H9 (cell line): ENCODE measurements around the gene NFE2L2. TPM values are rescaled to one million over a fixed set of nuclear protein-coding genes. Genes with fewer than 3 reads are reported as not detected.

Experiments used
- DNase-seq: peaks from one replicate; pipeline ENCODE4 v3.0.0-alpha.2; 2017
- H2AFZ ChIP-seq: one replicate; pipeline ENCODE4 v1.6.1; 2013; ENCODE audit warnings: mild to moderate bottlenecking, low read length, control low read depth, moderate library complexity
- H2AK5ac ChIP-seq: 2 replicates; pipeline ENCODE4 v1.6.1; 2013; ENCODE audit warnings: low read length, control low read depth, mixed read lengths; ENCODE audit not compliant: insufficient read length
- H2BK120ac ChIP-seq: one replicate; pipeline ENCODE4 v1.6.1; 2013; ENCODE audit warnings: low read depth, mild to moderate bottlenecking, low read length, control low read depth, inconsistent platforms; ENCODE audit not compliant: poor library complexity, severe bottlenecking
- H2BK12ac ChIP-seq: 2 replicates; pipeline ENCODE4 v1.6.1; 2013; ENCODE audit warnings: low read length, control low read depth, mixed read lengths, low read depth; ENCODE audit not compliant: insufficient read length
- H2BK15ac ChIP-seq: 2 replicates; pipeline ENCODE4 v1.6.1; 2013; ENCODE audit warnings: low read depth, low read length, control low read depth
- H2BK20ac ChIP-seq: one replicate; pipeline ENCODE4 v1.6.1; 2013; ENCODE audit warnings: low read depth, mild to moderate bottlenecking, low read length, control low read depth, inconsistent platforms; ENCODE audit not compliant: poor library complexity, severe bottlenecking
- H2BK5ac ChIP-seq: 2 replicates; pipeline ENCODE4 v1.6.1; 2013; ENCODE audit warnings: low read length, control low read depth, mixed read lengths; ENCODE audit not compliant: insufficient read length
- H3K14ac ChIP-seq: 2 replicates; pipeline ENCODE4 v1.6.1; 2013; ENCODE audit warnings: low read length, control low read depth; ENCODE audit not compliant: insufficient read depth
- H3K18ac ChIP-seq: 2 replicates; pipeline ENCODE4 v1.6.1; 2013; ENCODE audit warnings: low read depth, mild to moderate bottlenecking, mixed read lengths, low read length, control low read depth; ENCODE audit not compliant: insufficient read length
- H3K23ac ChIP-seq: 2 replicates; pipeline ENCODE4 v1.6.1; 2013; ENCODE audit warnings: low read length, control low read depth, mixed read lengths, low read depth; ENCODE audit not compliant: insufficient read length
- H3K23me2 ChIP-seq: 2 replicates; pipeline ENCODE4 v1.6.1; 2013; ENCODE audit warnings: low read depth, mild to moderate bottlenecking, mixed read lengths, low read length, control low read depth; ENCODE audit not compliant: insufficient read length, poor library complexity, severe bottlenecking
- H3K27ac ChIP-seq: 2 replicates; pipeline ENCODE4 v1.5.1; 2013; ENCODE audit warnings: low read length, control low read depth, mixed read lengths, low read depth; ENCODE audit not compliant: insufficient read length
- H3K27me3 ChIP-seq: 2 replicates; pipeline ENCODE4 v1.6.1; 2013; ENCODE audit warnings: low read length, control low read depth, inconsistent platforms; ENCODE audit not compliant: insufficient read depth
- H3K4ac ChIP-seq: 2 replicates; pipeline ENCODE4 v1.6.1; 2013; ENCODE audit warnings: low read depth, mild to moderate bottlenecking, control low read depth, inconsistent platforms, low read length, moderate library complexity
- H3K4me1 ChIP-seq: 2 replicates; pipeline ENCODE4 v1.6.1; 2013; ENCODE audit warnings: low read length, control low read depth, inconsistent platforms; ENCODE audit not compliant: insufficient read depth
- H3K4me2 ChIP-seq: 2 replicates; pipeline ENCODE4 v1.6.1; 2013; ENCODE audit warnings: low read length, control low read depth, mixed read lengths; ENCODE audit not compliant: insufficient read length, insufficient read depth
- H3K56ac ChIP-seq: 2 replicates; pipeline ENCODE4 v1.6.1; 2013; ENCODE audit warnings: low read depth, mild to moderate bottlenecking, mixed read lengths, low read length, control low read depth; ENCODE audit not compliant: insufficient read length
- H3K79me1 ChIP-seq: 2 replicates; pipeline ENCODE4 v1.6.1; 2013; ENCODE audit warnings: low read depth, mild to moderate bottlenecking, moderate library complexity, low read length, control low read depth, inconsistent platforms; ENCODE audit not compliant: insufficient read depth, poor library complexity, severe bottlenecking
- H3K79me2 ChIP-seq: 2 replicates; pipeline ENCODE4 v1.6.1; 2013; ENCODE audit warnings: low read length, control low read depth, inconsistent platforms; ENCODE audit not compliant: insufficient read depth
- H3K9ac ChIP-seq: 2 replicates; pipeline ENCODE4 v1.6.1; 2013; ENCODE audit warnings: low read length, control low read depth, mixed read lengths; ENCODE audit not compliant: insufficient read length; ENCODE audit errors: extremely low read depth
- H3K9me3 ChIP-seq: one replicate; pipeline ENCODE4 v1.6.1; 2013; ENCODE audit warnings: low read depth, low read length, inconsistent platforms; ENCODE audit not compliant: control insufficient read depth
- H3T11ph ChIP-seq: one replicate; pipeline ENCODE4 v1.6.1; 2013; ENCODE audit warnings: mild to moderate bottlenecking, low read length, control low read depth, inconsistent platforms
- H4K20me1 ChIP-seq: one replicate; pipeline ENCODE4 v1.6.1; 2013; ENCODE audit not compliant: control insufficient read depth, insufficient read length, insufficient read depth
- H4K5ac ChIP-seq: 2 replicates; pipeline ENCODE4 v1.6.1; 2013; ENCODE audit warnings: low read depth, mild to moderate bottlenecking, mixed read lengths, low read length, control low read depth; ENCODE audit not compliant: insufficient read length
- H4K8ac ChIP-seq: replicated peaks from 2 replicates; pipeline ENCODE4 v1.6.1; 2013; ENCODE audit warnings: low read length, control low read depth, mixed read lengths, low read depth; ENCODE audit not compliant: insufficient read length
- H4K91ac ChIP-seq: 2 replicates; pipeline ENCODE4 v1.6.1; 2013; ENCODE audit warnings: low read depth, mild to moderate bottlenecking, moderate library complexity, mixed read lengths, low read length, control low read depth; ENCODE audit not compliant: insufficient read length
- H3K27ac Mint-ChIP-seq, 3 experiments: 2 replicates in 2 of 3; 3 replicates in 1 of 3; pipeline ENCODE4 v1.8.0; 2020 to 2021; ENCODE audit warnings: mixed read lengths in 3 of 3, mild to moderate bottlenecking in 1 of 3, moderate library complexity in 1 of 3
- H3K27me3 Mint-ChIP-seq: 2 replicates; pipeline ENCODE4 v1.8.0; 2021; ENCODE audit warnings: low read depth, mild to moderate bottlenecking, moderate library complexity, mixed read lengths
- H3K36me3 Mint-ChIP-seq, 3 experiments: 2 replicates in 2 of 3; 3 replicates in 1 of 3; pipeline ENCODE4 v1.8.0; 2020 to 2021; ENCODE audit warnings: low read depth in 3 of 3, mixed read lengths in 3 of 3; ENCODE audit not compliant: insufficient read depth in 1 of 3
- H3K4me1 Mint-ChIP-seq, 2 experiments: 2 replicates each; pipeline ENCODE4 v1.8.0; 2020; ENCODE audit warnings: mixed read lengths in 2 of 2
- H3K4me3 Mint-ChIP-seq, 2 experiments: 2 replicates in 1 of 2; 3 replicates in 1 of 2; pipeline ENCODE4 v1.8.0; 2020 to 2021; ENCODE audit warnings: mild to moderate bottlenecking in 2 of 2, mixed read lengths in 2 of 2, moderate library complexity in 1 of 2
- H3K9me3 Mint-ChIP-seq, 2 experiments: 2 replicates in 1 of 2; 3 replicates in 1 of 2; pipeline ENCODE4 v1.8.0; 2020; ENCODE audit warnings: mild to moderate bottlenecking in 2 of 2, mixed read lengths in 2 of 2, moderate library complexity in 1 of 2
- CTCF ChIP-seq: fragments of 200-600 bp; sonication (generic); conservative IDR thresholded peaks from 3 replicates; pipeline ENCODE4 v1.8.0; 2021; ENCODE audit warnings: antibody characterized with exemption, mild to moderate bottlenecking
- WGBS: extraction: QIAGEN DNeasy Blood & Tissue Kit; methylation state at CpG from one replicate; pipeline ENCODE4 v1.1.7; 2013; ENCODE audit warnings: missing lambda C conversion rate, low lambda C conversion rate, mixed read lengths; ENCODE audit not compliant: insufficient read length; ENCODE audit errors: extremely low coverage; 5-methylcytosine and 5-hydroxymethylcytosine counted together
- total RNA-seq: library from RNA; stranded (reverse); gene quantifications from 2 replicates; pipeline ENCODE4 v1.2.1, GENCODE V29; 2021

The NFE2L2 gene
- total RNA-seq, 1 experiment from 2014 or later: 42.5 TPM

- Histone ChIP-seq H3K14ac (no peak overlapping the region), H2BK120ac (no peak overlapping the region), H3K79me2 (no peaks in the 10 kb centered on the region), H3K79me1 (no peaks in the 10 kb centered on the region), H3K27me3 (no peaks in the 10 kb centered on the region), H3K4ac (no peak overlapping the region), H3T11ph (no peak overlapping the region), H2BK15ac (no peak overlapping the region), H4K5ac (no peak overlapping the region), H2BK12ac (no peak overlapping the region), H3K23me2 (no peaks in the 10 kb centered on the region), H4K91ac (no peak overlapping the region), H2BK20ac (no peak overlapping the region), H3K27ac (no peak overlapping the region), H3K18ac (no peak overlapping the region), H3K56ac (no peak overlapping the region), H4K20me1 (no peaks in the 10 kb centered on the region), H4K8ac (no peak overlapping the region), H3K9ac (no peak overlapping the region), H3K9me3 (no peaks in the 10 kb centered on the region), H2BK5ac (no peak overlapping the region), H3K4me1 (no peaks in the 10 kb centered on the region), H2AK5ac (no peak overlapping the region), H3K4me2 (no peak overlapping the region), H3K23ac (no peak overlapping the region), H2AFZ (no peak overlapping the region)
- peaks cover 17% of the 10 kb centered on the region in 2 experiments for H3K4me1 Mint-ChIP-seq
- no peaks in the 10 kb centered on the region for H3K27me3 Mint-ChIP-seq
- no peak for TF ChIP-seq CTCF
- H3K27ac Mint-ChIP-seq: peak overlapping the region in 1 of 3 experiments; percentile 81; a peak in 2 of 7 replicates
- no peaks in the 10 kb centered on the region for H3K36me3 Mint-ChIP-seq
- no CpG with 5 or more reads among the region's 2 CpGs for WGBS
- no peak for DNase-seq
- H3K9me3 Mint-ChIP-seq: no peaks in the 10 kb centered on the region
- no peak overlapping the region for H3K4me3 Mint-ChIP-seq
Observed at GRCh38 chr2:177272765-177273164, 8.2 kb upstream of the NFE2L2 start.
